Astrocyte (in vitro differentiated cells and primary cell): Measurements from ENCODE around the gene POLE.

Experiments used
- EZH2 ChIP-seq: IDR thresholded peaks from 2 replicates; pipeline ENCODE4 v1.6.1; 2012; ENCODE audit warnings: mild to moderate bottlenecking, low read length, inconsistent platforms; ENCODE audit not compliant: insufficient read depth
- TF ChIP-seq, protein P1 (sequence below): IDR thresholded peaks from 2 replicates; pipeline ENCODE4 v1.5.1; 2011; ENCODE audit warnings: low read depth, mild to moderate bottlenecking, inconsistent platforms, low read length, moderate library complexity; ENCODE audit not compliant: insufficient read depth

DNA sequence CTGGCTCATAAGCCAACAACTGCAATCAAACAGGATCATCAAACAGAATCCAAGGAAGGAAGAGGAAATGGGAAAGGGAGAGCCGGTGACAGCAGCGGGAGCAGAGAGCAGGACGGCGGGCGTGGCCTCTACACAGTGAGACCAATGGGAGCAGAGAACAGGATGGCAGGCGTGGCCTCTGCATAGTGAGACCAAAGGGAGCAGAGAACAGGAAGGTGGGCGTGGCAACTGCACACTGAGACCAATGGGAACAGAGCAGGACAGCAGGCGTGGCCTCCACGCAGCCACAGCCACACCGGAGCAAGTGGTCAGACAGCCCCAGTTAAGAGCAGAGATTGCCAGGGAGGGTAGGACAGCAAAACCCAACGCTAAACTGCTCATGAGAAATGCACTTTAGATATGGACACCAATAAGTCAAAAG, 93.2 kb downstream of the POLE start:
- TF ChIP-seq, protein P1, sequence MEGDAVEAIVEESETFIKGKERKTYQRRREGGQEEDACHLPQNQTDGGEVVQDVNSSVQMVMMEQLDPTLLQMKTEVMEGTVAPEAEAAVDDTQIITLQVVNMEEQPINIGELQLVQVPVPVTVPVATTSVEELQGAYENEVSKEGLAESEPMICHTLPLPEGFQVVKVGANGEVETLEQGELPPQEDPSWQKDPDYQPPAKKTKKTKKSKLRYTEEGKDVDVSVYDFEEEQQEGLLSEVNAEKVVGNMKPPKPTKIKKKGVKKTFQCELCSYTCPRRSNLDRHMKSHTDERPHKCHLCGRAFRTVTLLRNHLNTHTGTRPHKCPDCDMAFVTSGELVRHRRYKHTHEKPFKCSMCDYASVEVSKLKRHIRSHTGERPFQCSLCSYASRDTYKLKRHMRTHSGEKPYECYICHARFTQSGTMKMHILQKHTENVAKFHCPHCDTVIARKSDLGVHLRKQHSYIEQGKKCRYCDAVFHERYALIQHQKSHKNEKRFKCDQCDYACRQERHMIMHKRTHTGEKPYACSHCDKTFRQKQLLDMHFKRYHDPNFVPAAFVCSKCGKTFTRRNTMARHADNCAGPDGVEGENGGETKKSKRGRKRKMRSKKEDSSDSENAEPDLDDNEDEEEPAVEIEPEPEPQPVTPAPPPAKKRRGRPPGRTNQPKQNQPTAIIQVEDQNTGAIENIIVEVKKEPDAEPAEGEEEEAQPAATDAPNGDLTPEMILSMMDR = no peak
- TF ChIP-seq EZH2 = no peak
